ENCODE measurements around the gene PIAS1.

- TF ChIP-seq, protein P1, sequence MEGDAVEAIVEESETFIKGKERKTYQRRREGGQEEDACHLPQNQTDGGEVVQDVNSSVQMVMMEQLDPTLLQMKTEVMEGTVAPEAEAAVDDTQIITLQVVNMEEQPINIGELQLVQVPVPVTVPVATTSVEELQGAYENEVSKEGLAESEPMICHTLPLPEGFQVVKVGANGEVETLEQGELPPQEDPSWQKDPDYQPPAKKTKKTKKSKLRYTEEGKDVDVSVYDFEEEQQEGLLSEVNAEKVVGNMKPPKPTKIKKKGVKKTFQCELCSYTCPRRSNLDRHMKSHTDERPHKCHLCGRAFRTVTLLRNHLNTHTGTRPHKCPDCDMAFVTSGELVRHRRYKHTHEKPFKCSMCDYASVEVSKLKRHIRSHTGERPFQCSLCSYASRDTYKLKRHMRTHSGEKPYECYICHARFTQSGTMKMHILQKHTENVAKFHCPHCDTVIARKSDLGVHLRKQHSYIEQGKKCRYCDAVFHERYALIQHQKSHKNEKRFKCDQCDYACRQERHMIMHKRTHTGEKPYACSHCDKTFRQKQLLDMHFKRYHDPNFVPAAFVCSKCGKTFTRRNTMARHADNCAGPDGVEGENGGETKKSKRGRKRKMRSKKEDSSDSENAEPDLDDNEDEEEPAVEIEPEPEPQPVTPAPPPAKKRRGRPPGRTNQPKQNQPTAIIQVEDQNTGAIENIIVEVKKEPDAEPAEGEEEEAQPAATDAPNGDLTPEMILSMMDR (IDR thresholded peaks at IDR 0.05; ENCODE audit: low read length): no peak
- TF ChIP-seq EZH2 (optimal IDR thresholded peaks at IDR 0.05; ENCODE audit: low read depth, low read length): no peak
Measured at GRCh38 chr15:68012911-68013310, 41.2 kb upstream of the PIAS1 start.
